ENCODE measurements around the gene AMD1.

- TF ChIP-seq CTCF (IDR thresholded peaks at IDR 0.05) (no peak), POLR2A (IDR thresholded peaks at IDR 0.05) (no peak)
These were observed 16.6 kb upstream of the AMD1 start for GRCh38 chr6:110858016-110858415.
